Psoas muscle (tissue), 8 donors: Measurements from ENCODE around the gene IFIH1. TPM values are rescaled to one million over a fixed set of nuclear protein-coding genes. Genes with fewer than 3 reads are reported as not detected.
A peak's percentile ranks its signal among the peaks of the same experiment; 100 is the strongest.

Experiments
- ATAC-seq, 4 donors: fragments of 200-7000 bp; cut with Tn5 transposase; one replicate each; pipeline ENCODE4 v1.9.1; 2020; ENCODE audit warnings: moderate library complexity in 3 of 4, mild to moderate bottlenecking in 2 of 4
- DNase-seq, 2 donors: peaks; one replicate each; pipeline ENCODE4 v3.0.0-alpha.2; 2020
- H3K27ac ChIP-seq: fragments of 200-600 bp; one replicate; pipeline ENCODE4 v1.8.0; 2022
- H3K27me3 ChIP-seq, 3 donors: fragments of 200-600 bp in 1 of 3; one replicate each; pipeline versions ENCODE4 v1.6.1 to v1.8.0; 2013 to 2022; ENCODE audit warnings: low read length in 2 of 3, mild to moderate bottlenecking in 2 of 3, moderate library complexity in 1 of 3; ENCODE audit not compliant: insufficient read depth in 3 of 3
- H3K36me3 ChIP-seq, 2 donors: fragments of 200-600 bp in 1 of 2; one replicate each; pipeline versions ENCODE4 v1.6.1 to v1.8.0; 2013 to 2022; ENCODE audit warnings: low read depth in 1 of 2, mild to moderate bottlenecking in 1 of 2, moderate library complexity in 1 of 2; ENCODE audit not compliant: insufficient read depth in 1 of 2
- H3K4me1 ChIP-seq: fragments of 200-600 bp; one replicate; pipeline ENCODE4 v1.8.0; 2022
- H3K4me3 ChIP-seq: fragments of 200-600 bp; one replicate; pipeline ENCODE4 v1.8.0; 2022; ENCODE audit warnings: mild to moderate bottlenecking
- H3K9me3 ChIP-seq: fragments of 200-600 bp; one replicate; pipeline ENCODE4 v1.8.0; 2022
- WGBS, 3 donors: extraction: QIAGEN DNeasy Blood & Tissue Kit; methylation state at CpG; one replicate each; pipeline versions ENCODE4 v1.1.6 to v1.1.7; 2013; 5-methylcytosine and 5-hydroxymethylcytosine counted together
- intact Hi-C, 2 donors: fragments of 100-400 bp; cut with DNase I; formaldehyde crosslinking; loops; one replicate each; pipeline versions ENCODE4 v1.11.0 to v1.14.2; 2022
- polyA plus RNA-seq, 3 donors: library from polyadenylated mRNA; stranded (reverse); fragments of 200-250 nt; gene quantifications; one replicate each; pipeline ENCODE4 v1.2.3, GENCODE V29; 2013
- total RNA-seq, 4 donors: library from RNA; stranded (reverse); fragmentation: NEBNext Ultra II Directional in 2 of 4; extraction: Animal tissue kit (Norgen Biotek cat#: 25700) in 2 of 4; gene quantifications; one replicate each; pipeline versions ENCODE4 v1.2.1 to v1.2.4, GENCODE V29; 2021 to 2023
- TF ChIP-seq, protein P1 (sequence below): fragments of 200-600 bp; IDR thresholded peaks from one replicate; pipeline ENCODE4 v1.8.0; 2022; ENCODE audit warnings: antibody characterized with exemption
- donor health status: healthy with polysubstance abuse.
- donor health status: DM: no; HTN: no; CAD: no; lungs with moderate emphysema.
- donor health status: Bipolar disorder and iron deficiency.
- donor health status: healthy.
- donor health status: DM: yes; HTN: yes; CAD: no.
- donor health status: DM: no; HTN: no; CAD: no.
- donor health status: DM: no; HTN: no; CAD: no.
- donor health status: DM: yes; HTN: yes; CAD: no.

The IFIH1 gene
- total and polyA plus RNA-seq, 7 donors: 0.98 to 3.6 (median 1.8) TPM

DNA sequence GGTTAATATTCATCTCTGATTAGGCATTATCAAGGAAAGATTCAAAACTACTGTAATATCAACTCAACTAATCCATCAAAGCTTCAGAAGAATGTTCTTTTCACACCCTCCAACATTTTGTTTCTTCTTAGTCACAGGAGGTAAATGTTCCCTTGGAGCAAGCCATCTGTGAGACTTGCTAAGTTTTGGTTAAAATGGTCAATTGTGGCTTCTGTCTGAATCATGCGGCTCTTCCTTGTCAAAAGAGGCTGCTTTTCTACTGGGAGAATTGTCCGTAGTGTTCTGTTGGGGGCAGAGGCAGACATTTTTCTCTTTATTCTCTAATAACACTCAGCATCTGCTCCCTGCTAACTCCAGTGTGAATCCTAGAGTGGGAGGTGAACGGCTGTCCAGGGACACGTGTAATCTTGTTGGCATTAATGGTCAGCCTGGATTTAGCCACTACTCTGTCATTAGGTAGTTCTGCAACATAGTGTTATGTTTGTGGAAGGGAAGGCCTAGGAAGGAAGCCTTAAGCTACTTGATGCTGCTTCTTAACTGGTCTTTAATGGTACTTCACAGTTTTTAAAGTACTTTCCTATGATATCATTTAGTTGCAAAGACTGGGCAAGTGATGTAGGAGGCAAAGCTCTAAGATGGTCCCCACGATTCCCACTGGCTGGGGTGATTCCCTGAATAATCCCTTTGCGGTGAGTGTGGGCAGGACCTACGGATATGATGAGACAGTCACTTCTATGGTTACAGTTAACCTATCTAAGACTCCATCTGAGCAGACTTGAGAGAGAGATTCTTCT, 52.6 kb downstream of the IFIH1 start:
- Histone ChIP-seq H3K36me3 (peaks cover 0 to 7% of the 10 kb centered on the region in 2 donors), H3K27me3 (no peaks in the 10 kb centered on the region), H3K4me1 (no peaks in the 10 kb centered on the region), H3K27ac (no peak overlapping the region), H3K9me3 (no peaks in the 10 kb centered on the region), H3K4me3 (no peak overlapping the region)
- ATAC-seq: no peak
- TF ChIP-seq, protein P1, sequence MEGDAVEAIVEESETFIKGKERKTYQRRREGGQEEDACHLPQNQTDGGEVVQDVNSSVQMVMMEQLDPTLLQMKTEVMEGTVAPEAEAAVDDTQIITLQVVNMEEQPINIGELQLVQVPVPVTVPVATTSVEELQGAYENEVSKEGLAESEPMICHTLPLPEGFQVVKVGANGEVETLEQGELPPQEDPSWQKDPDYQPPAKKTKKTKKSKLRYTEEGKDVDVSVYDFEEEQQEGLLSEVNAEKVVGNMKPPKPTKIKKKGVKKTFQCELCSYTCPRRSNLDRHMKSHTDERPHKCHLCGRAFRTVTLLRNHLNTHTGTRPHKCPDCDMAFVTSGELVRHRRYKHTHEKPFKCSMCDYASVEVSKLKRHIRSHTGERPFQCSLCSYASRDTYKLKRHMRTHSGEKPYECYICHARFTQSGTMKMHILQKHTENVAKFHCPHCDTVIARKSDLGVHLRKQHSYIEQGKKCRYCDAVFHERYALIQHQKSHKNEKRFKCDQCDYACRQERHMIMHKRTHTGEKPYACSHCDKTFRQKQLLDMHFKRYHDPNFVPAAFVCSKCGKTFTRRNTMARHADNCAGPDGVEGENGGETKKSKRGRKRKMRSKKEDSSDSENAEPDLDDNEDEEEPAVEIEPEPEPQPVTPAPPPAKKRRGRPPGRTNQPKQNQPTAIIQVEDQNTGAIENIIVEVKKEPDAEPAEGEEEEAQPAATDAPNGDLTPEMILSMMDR: no peak
- WGBS, 3 donors: 53 to 71% (median 61%) methylated on average over 7 of the region's 7 CpGs
- intact Hi-C loops: no loop called here
- DNase-seq: no peak

DNA sequence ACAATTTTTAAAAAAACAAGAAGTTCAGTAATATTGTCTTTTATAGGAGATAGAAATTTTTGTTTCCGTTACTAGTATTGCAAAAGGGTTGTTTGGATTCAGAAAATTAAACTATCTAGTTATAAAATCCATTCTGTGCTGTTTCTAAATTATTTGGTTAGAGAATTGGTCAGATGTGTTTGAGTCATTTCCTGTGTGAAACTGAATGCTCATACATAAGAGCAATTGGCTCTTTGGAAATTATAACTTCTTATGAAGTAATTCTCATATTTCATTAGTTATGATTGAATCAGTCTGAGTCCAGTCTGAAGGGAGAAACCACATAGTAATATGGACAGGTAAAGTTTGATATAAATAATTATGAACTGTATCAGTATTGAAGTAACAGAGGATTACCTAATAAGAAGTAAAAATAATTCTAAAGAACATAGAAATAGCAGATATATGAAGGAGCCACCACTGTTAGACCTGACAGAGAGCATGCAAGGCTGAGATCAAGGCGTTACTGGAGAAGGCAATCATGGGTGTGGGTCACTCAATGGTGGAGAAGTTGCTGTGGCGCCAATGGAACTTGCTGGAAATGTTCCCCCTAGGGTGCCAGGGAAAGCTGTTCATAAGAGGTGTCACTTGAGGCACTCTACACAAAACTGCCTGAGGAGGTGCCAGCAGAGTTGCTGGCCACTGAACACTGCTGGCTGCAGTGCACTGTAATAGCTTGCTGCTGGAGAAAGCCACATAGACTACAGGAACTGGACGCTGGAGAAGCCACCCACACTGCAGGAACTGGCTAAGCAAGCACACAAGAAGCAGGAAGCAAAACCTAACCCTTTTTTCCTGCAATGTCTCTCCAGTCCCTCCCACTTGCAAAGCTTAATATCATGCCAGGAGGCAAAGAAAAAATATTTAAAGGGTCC, 57.2 kb downstream of the IFIH1 start:
- WGBS, 3 donors: 38 to 58% (median 49%) methylated on average over 4 of the region's 4 CpGs
- intact Hi-C loops: no loop called here

DNA sequence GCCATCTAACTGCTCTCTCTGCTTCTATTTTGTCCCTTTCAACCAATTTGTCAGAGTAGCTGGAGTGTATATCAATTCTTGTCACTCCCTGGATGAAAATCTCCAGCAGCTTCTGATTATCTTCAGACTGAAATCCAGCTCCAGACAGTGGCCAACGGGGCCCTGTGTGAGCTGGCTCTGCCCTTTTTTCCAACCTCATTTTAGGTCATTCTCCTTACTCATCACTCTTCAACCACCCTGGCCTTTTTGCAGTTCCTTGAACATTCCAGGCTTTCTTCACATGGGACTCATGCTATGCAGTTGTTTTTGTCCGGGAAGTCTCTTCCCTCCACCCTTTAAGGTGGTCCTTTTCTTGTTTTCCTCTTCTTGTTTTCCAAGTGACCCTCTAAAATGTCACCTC, 59.8 kb downstream of the IFIH1 start:
- no peak for ATAC-seq
- H3K9me3 ChIP-seq: no peaks in the 10 kb centered on the region
- no peaks in the 10 kb centered on the region for H3K36me3 ChIP-seq
- WGBS, 3 donors: 44 to 67% (median 64%) methylated on average over 2 of the region's 2 CpGs
- H3K27ac ChIP-seq: no peak overlapping the region
- no peak for DNase-seq
- intact Hi-C loops: no loop called here
- H3K27me3 ChIP-seq: no peaks in the 10 kb centered on the region
- no peaks in the 10 kb centered on the region for H3K4me1 ChIP-seq
- no peak overlapping the region for H3K4me3 ChIP-seq
- TF ChIP-seq, protein P1: no peak

More for the DNA sequence above, 57.2 kb downstream of the IFIH1 start:
- TF ChIP-seq, protein P1: no peak
- Histone ChIP-seq H3K27me3 (no peaks in the 10 kb centered on the region), H3K4me3 (no peak overlapping the region), H3K27ac (peak overlapping the region; percentile 55), H3K4me1 (no peaks in the 10 kb centered on the region), H3K36me3 (no peaks in the 10 kb centered on the region), H3K9me3 (no peaks in the 10 kb centered on the region)
- DNase-seq (peak; percentile 59 to 72), ATAC-seq (peak; percentile 39 to 76 (median 67))

DNA sequence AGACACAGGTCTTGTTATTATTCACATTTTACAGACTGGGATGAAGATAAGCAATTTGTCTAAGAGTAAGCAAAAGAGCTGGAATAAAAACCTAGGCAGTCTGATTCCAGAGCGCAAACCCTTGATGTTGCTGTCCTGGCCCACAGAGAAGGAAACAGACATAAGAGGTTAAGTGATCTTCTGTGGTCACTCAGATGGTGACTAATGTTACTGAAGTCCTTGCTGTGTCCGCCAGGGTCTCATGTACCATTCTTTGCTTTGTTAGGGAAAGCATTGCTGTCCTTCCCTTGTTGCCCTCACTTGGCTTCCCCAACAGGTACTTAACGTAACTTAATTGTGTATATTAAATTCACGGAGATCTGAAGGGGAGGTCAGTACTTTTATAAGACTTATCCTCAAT, 60.3 kb downstream of the IFIH1 start:
- intact Hi-C loops: no loop called here
- 87 to 94% (median 90%) methylated on average over 4 of the region's 4 CpGs for WGBS, 3 donors
- DNase-seq: no peak
- no peaks in the 10 kb centered on the region for H3K36me3 ChIP-seq
- H3K4me1 ChIP-seq: no peaks in the 10 kb centered on the region
- no peaks in the 10 kb centered on the region for H3K27me3 ChIP-seq
- no peak overlapping the region for H3K4me3 ChIP-seq
- no peaks in the 10 kb centered on the region for H3K9me3 ChIP-seq
- TF ChIP-seq, protein P1: no peak
- ATAC-seq: no peak
- H3K27ac ChIP-seq: no peak overlapping the region
